AG04450 (cell line): ENCODE results near the gene GPR135. TPM values are rescaled to one million over a fixed set of nuclear protein-coding genes. Genes with fewer than 3 reads are reported as not detected.

Experiments used
- CTCF ChIA-PET: fragments of 300-600, 350-600 bp; formaldehyde crosslinking; extraction: SDS; loops from one replicate; lab custom pipeline; 2022; ENCODE audit warnings: antibody characterized with exemption, inconsistent platforms; lab: Charles Lee
- POLR2A ChIA-PET: fragments of 350-600 bp; formaldehyde crosslinking; extraction: SDS; loops from one replicate; lab custom pipeline; 2021; ENCODE audit warnings: antibody characterized with exemption, inconsistent platforms; lab: Yijun Ruan, JAX
- DNase-seq: peaks from one replicate; pipeline ENCODE4 v3.0.0-alpha.2; 2011; ENCODE audit warnings: low read depth, low spot score
- H3K27ac ChIP-seq: one replicate; pipeline ENCODE4 v1.5.1; 2012; ENCODE audit warnings: low read depth, low read length, control low read depth
- H3K27me3 ChIP-seq: one replicate; pipeline ENCODE4 v1.6.0; 2012; ENCODE audit warnings: low read length; ENCODE audit not compliant: control insufficient read depth, insufficient read depth
- H3K4me3 ChIP-seq: 2 replicates; pipeline ENCODE4 v1.5.1; 2011; ENCODE audit warnings: mild to moderate bottlenecking, low read depth, low read length, control low read depth
- H3K9me3 ChIP-seq: 2 replicates; pipeline ENCODE4 v1.5.1; 2012; ENCODE audit warnings: low read length; ENCODE audit not compliant: control insufficient read depth, insufficient read depth
- CTCF ChIP-seq: IDR thresholded peaks from 2 replicates; pipeline ENCODE4 v1.5.1; 2011; ENCODE audit warnings: low read depth, low read length, control low read depth, inconsistent platforms
- polyA plus RNA-seq: library from polyadenylated mRNA; depleted of rRNA; stranded (reverse); fragments of >200 nt; gene quantifications from 2 replicates; pipeline ENCODE4 v1.2.3, GENCODE V29; 2011

Gene GPR135
- polyA plus RNA-seq, 1 experiment, result 2.4 TPM

GRCh38 chr14:59427653-59428580 is 37.3 kb downstream of the GPR135 start:
- H3K27ac ChIP-seq, result no peak overlapping the region
- H3K27me3 ChIP-seq, result no peaks in the 10 kb centered on the region

GRCh38 chr14:59425322-59425935 is 39.8 kb downstream of the GPR135 start:
- POLR2A ChIA-PET, result no interaction called here
- no peaks in the 10 kb centered on the region for H3K9me3 ChIP-seq
- no peak overlapping the region for H3K27ac ChIP-seq
- TF ChIP-seq CTCF, result peak; percentile 31; the same call in 1 of the 2 replicates
- H3K27me3 ChIP-seq, result no peaks in the 10 kb centered on the region
- CTCF ChIA-PET, result interaction anchor here (0.6 kb wide), 1 partner anchor 8 kb away, joined by 7 read pairs; no protein-coding TSS in a partner anchor
- no peak overlapping the region for H3K4me3 ChIP-seq
- peak; percentile 8 for DNase-seq

More at GRCh38 chr14:59427653-59428580, 37.3 kb downstream of the GPR135 start:
- ChIA-PET POLR2A (interaction anchor here (1.4 kb wide), 1 partner anchor 240 kb away, joined by 5 read pairs; the partner anchor contains the start of gene DAAM1), CTCF (interaction anchor here (0.8 to 2.8 kb wide), 7 partner anchors 16 to 305 kb away, joined by 3 to 21 read pairs (median 4); no protein-coding TSS in a partner anchor)
- no peak for TF ChIP-seq CTCF
- Histone ChIP-seq H3K9me3 (no peaks in the 10 kb centered on the region), H3K4me3 (no peak overlapping the region)
- DNase-seq, result no peak

GRCh38 chr14:59424341-59425071 is 40.7 kb downstream of the GPR135 start:
- ChIA-PET CTCF (interaction anchor here (0.6 to 1.3 kb wide), 2 partner anchors 9 to 20 kb away, joined by 3 to 7 read pairs; no protein-coding TSS in a partner anchor), POLR2A (no interaction called here)
- no peaks in the 10 kb centered on the region for H3K27me3 ChIP-seq
- TF ChIP-seq CTCF, result no peak
- no peak for DNase-seq
- H3K27ac ChIP-seq, result no peak overlapping the region
- no peak overlapping the region for H3K4me3 ChIP-seq
- no peaks in the 10 kb centered on the region for H3K9me3 ChIP-seq

GRCh38 chr14:59422069-59422881 is 42.9 kb downstream of the GPR135 start:
- H3K4me3 ChIP-seq, result no peak overlapping the region
- H3K27me3 ChIP-seq, result no peaks in the 10 kb centered on the region
- ChIA-PET CTCF (interaction anchor here (1.5 kb wide), 1 partner anchor 21 kb away, joined by 3 read pairs; no protein-coding TSS in a partner anchor), POLR2A (no interaction called here)
- TF ChIP-seq CTCF, result no peak
- H3K9me3 ChIP-seq, result no peaks in the 10 kb centered on the region
- no peak overlapping the region for H3K27ac ChIP-seq
- DNase-seq, result no peak
